OCI-LY3 (cell line): ENCODE data around the gene PFKFB3.

Experiments
- CTCF ChIP-seq: fragments of 200-600, 300-600 bp; sonication (generic); IDR thresholded peaks from 2 replicates; pipeline ENCODE4 v1.5.1; 2014; ENCODE audit warnings: antibody characterized with exemption, low read length, low read depth
- EZH2phosphoT487 ChIP-seq: fragments of 200-600 bp; shearing (Covaris generic); IDR thresholded peaks from 2 replicates; pipeline ENCODE4 v1.6.1; 2018; ENCODE audit warnings: antibody characterized with exemption, mixed run types, low read depth

- TF ChIP-seq CTCF (no peak), EZH2phosphoT487 (no peak)
Measured at GRCh38 chr10:6292741-6293151, 90.0 kb downstream of the PFKFB3 start.
